Activated CD8-positive, alpha-beta T cell treated with anti-CD3 and anti-CD28 coated beads, Interleukin-2, amount 10 ng/mL, durations not matched to agents 7 days and 5 days (primary cell): ENCODE results near the gene PREB. TPM values are rescaled to one million over a fixed set of nuclear protein-coding genes. Genes with fewer than 3 reads are reported as not detected.

Source experiments
- ATAC-seq: fragments of 150-1000 bp; cut with Tn5 transposase; one replicate; pipeline ENCODE4 v1.10.0; 2021; ENCODE audit warnings: moderate library complexity
- CTCF ChIA-PET: fragments of 350-600 bp; sonication (Branson Sonifier 250); formaldehyde crosslinking; loops from one replicate; lab custom pipeline; 2021; ENCODE audit warnings: antibody characterized with exemption; lab: Charles Lee
- POLR2A ChIA-PET: fragments of 350-600 bp; sonication (Branson Sonifier 250); formaldehyde crosslinking; loops from one replicate; lab custom pipeline; 2021; ENCODE audit warnings: antibody characterized with exemption; lab: Charles Lee
- DNase-seq: peaks from one replicate; pipeline ENCODE4 v3.0.0-alpha.2; 2020
- H3K27ac Mint-ChIP-seq: one replicate; pipeline ENCODE4 v1.8.0; 2021; ENCODE audit warnings: mild to moderate bottlenecking, mixed read lengths
- H3K27me3 Mint-ChIP-seq: one replicate; pipeline ENCODE4 v1.8.0; 2021; ENCODE audit warnings: low read depth, mixed read lengths
- H3K36me3 Mint-ChIP-seq: one replicate; pipeline ENCODE4 v1.8.0; 2021; ENCODE audit warnings: low read depth, mixed read lengths
- H3K4me1 Mint-ChIP-seq: one replicate; pipeline ENCODE4 v1.8.0; 2021; ENCODE audit warnings: low read depth, mixed read lengths
- H3K4me3 Mint-ChIP-seq: one replicate; pipeline ENCODE4 v1.8.0; 2021; ENCODE audit warnings: mild to moderate bottlenecking, mixed read lengths
- H3K9me3 Mint-ChIP-seq: one replicate; pipeline ENCODE4 v1.8.0; 2022; ENCODE audit warnings: mixed read lengths; ENCODE audit not compliant: insufficient read depth
- total RNA-seq, 2 experiments: library from RNA; stranded (reverse); gene quantifications; one replicate each; pipeline ENCODE4 v1.2.3, GENCODE V29; 2021

PREB gene
- total RNA-seq, 2 experiments from 2014 or later: 66.5 to 72.1 TPM

GRCh38 chr2:27092696-27093429, 41.6 kb downstream of the PREB start:
- ATAC-seq: no peak
- ChIA-PET POLR2A (no interaction called here), CTCF (interaction anchor here (1.0 to 1.9 kb wide), 3 partner anchors 9 to 187 kb away, joined by 3 to 4 read pairs (median 4); no protein-coding TSS in a partner anchor)
- H3K36me3 Mint-ChIP-seq: no peaks in the 10 kb centered on the region
- no peaks in the 10 kb centered on the region for H3K9me3 Mint-ChIP-seq
- no peak for DNase-seq
- no peak overlapping the region for H3K4me3 Mint-ChIP-seq
- no peaks in the 10 kb centered on the region for H3K27me3 Mint-ChIP-seq
- H3K27ac Mint-ChIP-seq: no peak overlapping the region
- H3K4me1 Mint-ChIP-seq: peaks cover 30% of the 10 kb centered on the region

DNA sequence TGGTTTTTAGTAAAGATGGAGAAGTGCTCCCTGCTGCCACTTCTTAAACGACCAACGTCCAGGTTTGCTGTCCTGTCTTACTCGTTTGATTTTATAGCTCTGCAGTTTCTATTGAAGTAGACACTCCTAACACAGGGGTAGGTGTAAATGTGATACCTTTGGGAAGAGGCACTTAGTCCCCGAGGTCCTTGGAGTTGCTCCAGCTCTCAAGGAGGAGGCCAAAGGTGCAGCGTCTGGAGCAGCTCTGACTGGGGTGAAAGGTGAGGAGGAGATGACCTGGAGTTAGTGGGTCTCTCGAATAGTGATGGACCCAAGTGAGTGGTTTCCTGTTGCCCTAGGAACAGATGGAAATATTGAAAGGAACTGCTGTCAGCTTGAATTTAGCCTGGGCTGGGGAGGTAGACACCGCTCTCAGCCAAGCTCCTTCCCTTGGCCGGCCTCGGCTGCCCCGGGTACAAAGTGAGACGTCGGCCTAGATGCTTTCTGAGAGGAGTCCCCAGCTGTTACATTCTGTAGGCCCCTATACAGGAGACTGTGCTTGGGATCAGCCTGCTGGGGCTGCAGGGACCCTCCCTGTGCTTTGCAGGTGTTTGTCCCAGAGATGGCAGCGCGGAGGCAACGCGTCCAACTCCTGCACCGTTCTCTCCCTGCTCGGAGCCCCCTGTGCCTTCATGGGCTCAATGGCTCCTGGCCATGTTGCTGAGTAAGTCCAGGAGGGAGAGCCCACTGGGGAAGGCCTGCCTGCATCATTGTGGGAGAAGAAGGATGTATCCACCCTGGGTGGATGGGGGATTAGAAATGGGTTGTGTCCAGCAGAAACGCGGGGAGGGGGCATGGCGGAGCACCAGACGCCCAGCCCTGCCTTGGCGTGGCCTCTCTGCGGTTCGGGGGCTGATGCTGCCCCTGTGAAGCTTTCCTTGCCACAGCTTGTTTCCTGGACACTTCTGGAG, 42.4 kb downstream of the PREB start:
- Mint-ChIP-seq H3K4me1 (peaks cover 37% of the 10 kb centered on the region), H3K4me3 (no peak overlapping the region), H3K9me3 (no peaks in the 10 kb centered on the region), H3K27me3 (no peaks in the 10 kb centered on the region), H3K36me3 (no peaks in the 10 kb centered on the region), H3K27ac (no peak overlapping the region)
- POLR2A ChIA-PET: no interaction called here
- DNase-seq (no peak), ATAC-seq (no peak)
- CTCF ChIA-PET: interaction anchor here (1.0 to 1.9 kb wide), 2 partner anchors 10 to 188 kb away, joined by 4 read pairs; no protein-coding TSS in a partner anchor

DNA sequence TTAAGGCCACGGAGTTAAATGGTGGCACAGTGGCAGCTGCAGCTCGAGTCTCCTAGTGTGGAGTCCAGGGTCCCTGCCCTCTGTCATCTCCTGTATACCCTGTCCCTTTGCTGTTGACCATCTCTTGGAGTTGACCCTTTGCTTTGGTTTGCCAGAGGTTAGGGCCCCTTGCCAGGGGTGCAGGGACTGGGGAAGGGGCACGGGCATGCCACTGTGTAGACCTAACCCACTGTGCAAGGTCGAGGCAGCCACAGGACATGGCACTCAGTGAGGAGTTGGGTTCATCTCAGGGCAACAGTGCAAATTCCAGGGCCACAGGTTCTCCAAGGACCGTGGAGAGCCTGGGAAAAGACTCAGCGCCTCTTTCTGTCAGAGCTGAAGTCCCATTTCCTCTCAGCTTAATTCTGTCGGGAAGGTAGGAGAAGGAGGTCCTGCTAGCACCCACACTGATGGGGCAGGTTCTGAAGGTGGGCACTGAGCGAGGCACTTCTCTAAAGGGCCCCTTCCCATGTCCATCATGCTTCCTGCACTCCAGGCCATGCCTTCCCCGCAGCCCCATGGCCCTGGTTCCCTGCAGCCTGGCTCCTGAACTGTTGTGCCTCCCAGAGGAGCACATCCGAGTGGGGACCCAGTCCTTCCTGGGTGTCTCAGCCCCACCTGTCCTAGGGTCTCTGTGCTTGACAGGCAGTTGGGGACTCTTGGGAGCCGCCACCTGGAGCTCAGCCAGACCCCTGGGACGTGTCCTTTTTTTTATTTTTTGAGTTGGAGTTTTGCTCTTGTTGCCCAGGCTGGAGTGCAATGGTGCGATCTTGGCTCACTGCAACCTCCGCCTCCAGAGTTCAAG, 45.1 kb downstream of the PREB start:
- POLR2A ChIA-PET: interaction anchor here (0.9 to 1.0 kb wide), 2 partner anchors 18 to 123 kb away, joined by 3 to 6 read pairs; partner anchors contain the start of genes ATRAID, OST4 and SLC5A6
- Mint-ChIP-seq H3K4me3 (no peak overlapping the region), H3K27me3 (no peaks in the 10 kb centered on the region), H3K4me1 (peaks cover 40% of the 10 kb centered on the region), H3K27ac (no peak overlapping the region), H3K36me3 (no peaks in the 10 kb centered on the region), H3K9me3 (no peaks in the 10 kb centered on the region)
- DNase-seq (no peak), ATAC-seq (no peak)
- CTCF ChIA-PET: interaction anchor here (0.9 to 2.9 kb wide), 5 partner anchors 15 to 243 kb away, joined by 3 to 11 read pairs (median 3); no protein-coding TSS in a partner anchor

DNA sequence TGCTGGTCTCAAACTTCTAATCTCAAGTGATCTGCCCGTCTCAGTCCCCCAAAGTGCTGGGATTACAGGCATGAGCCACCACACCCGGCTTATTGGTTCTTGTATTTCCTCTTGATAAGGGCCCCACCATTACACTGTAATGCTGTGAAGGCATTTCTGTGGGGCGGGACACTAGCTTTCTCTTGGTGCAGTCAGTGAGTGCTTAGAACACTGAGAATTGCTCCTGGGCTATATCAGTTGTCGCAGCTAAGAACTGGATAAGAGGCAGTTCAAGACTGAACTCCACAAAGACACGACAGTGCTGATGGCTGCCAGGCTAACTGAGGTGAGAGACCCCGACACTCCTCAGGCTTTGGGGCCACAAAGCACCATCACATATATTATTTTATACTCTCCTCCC, 45.8 kb downstream of the PREB start:
- no peaks in the 10 kb centered on the region for H3K36me3 Mint-ChIP-seq
- DNase-seq (no peak), ATAC-seq (no peak)
- POLR2A ChIA-PET: interaction anchor here (0.9 kb wide), 1 partner anchor 17 kb away, joined by 3 read pairs; the partner anchor contains the start of gene OST4
- H3K9me3 Mint-ChIP-seq: no peaks in the 10 kb centered on the region
- H3K27ac Mint-ChIP-seq: no peak overlapping the region
- no peak overlapping the region for H3K4me3 Mint-ChIP-seq
- peaks cover 46% of the 10 kb centered on the region for H3K4me1 Mint-ChIP-seq
- CTCF ChIA-PET: interaction anchor here (1.3 to 2.9 kb wide), 8 partner anchors 9 to 242 kb away, joined by 3 to 11 read pairs (median 4); partner anchors contain the start of gene OST4
- no peaks in the 10 kb centered on the region for H3K27me3 Mint-ChIP-seq

- POLR2A ChIA-PET: interaction anchor here (1.1 kb wide), 1 partner anchor 37 kb away, joined by 4 read pairs; the partner anchor contains the start of gene AGBL5
- Mint-ChIP-seq H3K9me3 (no peaks in the 10 kb centered on the region), H3K4me3 (peak overlapping the region; percentile 80), H3K27me3 (no peaks in the 10 kb centered on the region), H3K4me1 (peaks cover 49% of the 10 kb centered on the region), H3K36me3 (no peaks in the 10 kb centered on the region), H3K27ac (no peak overlapping the region)
- CTCF ChIA-PET: interaction anchor here (1.2 to 2.9 kb wide), 17 partner anchors 8 to 242 kb away, joined by 3 to 11 read pairs (median 5); partner anchors contain the start of genes OST4 and PREB
- DNase-seq (no peak), ATAC-seq (no peak)
These were observed 46.5 kb downstream of the PREB start for GRCh38 chr2:27087823-27088410.

DNA sequence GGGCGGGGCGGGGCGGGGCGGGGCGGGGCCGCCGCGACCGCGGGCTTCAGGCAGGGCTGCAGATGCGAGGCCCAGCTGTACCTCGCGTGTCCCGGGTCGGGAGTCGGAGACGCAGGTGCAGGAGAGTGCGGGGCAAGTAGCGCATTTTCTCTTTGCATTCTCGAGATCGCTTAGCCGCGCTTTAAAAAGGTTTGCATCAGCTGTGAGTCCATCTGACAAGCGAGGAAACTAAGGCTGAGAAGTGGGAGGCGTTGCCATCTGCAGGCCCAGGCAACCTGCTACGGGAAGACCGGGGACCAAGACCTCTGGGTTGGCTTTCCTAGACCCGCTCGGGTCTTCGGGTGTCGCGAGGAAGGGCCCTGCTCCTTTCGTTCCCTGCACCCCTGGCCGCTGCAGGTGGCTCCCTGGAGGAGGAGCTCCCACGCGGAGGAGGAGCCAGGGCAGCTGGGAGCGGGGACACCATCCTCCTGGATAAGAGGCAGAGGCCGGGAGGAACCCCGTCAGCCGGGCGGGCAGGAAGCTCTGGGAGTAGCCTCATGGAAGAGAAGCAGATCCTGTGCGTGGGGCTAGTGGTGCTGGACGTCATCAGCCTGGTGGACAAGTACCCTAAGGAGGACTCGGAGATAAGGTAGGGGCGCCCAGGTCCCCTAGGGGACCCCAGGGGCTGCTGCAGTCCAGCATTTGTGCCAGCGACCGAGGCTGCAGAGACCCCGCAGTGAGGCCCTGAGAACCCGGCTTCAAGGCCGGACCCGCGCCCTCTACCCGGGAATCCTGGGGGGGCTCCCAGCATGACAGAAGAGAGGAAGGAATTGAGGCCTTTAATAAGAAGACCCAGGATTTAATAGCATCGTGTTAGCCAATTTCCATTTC, 47.5 kb downstream of the PREB start, which contains the start of gene KHK:
TSS of gene KHK (plus strand) at position 49 of the 870 bp plus-strand sequence. CDS start at position 537, 488 bp downstream.
- DNase-seq (no peak), ATAC-seq (peak; percentile 15)
- H3K4me1 Mint-ChIP-seq: peaks cover 51% of the 10 kb centered on the region
- H3K36me3 Mint-ChIP-seq: no peaks in the 10 kb centered on the region
- ChIA-PET POLR2A (interaction anchor here (0.9 to 1.9 kb wide), 4 partner anchors 12 to 36 kb away, joined by 3 to 7 read pairs (median 4); partner anchors contain the start of gene AGBL5), CTCF (interaction anchor here (0.8 to 2.9 kb wide), 19 partner anchors 9 to 216 kb away, joined by 3 to 11 read pairs (median 5); partner anchors contain the start of genes ABHD1, OST4 and PREB)
- no peaks in the 10 kb centered on the region for H3K9me3 Mint-ChIP-seq
- H3K27ac Mint-ChIP-seq: peak within 1 kb of the TSS; percentile 88
- peak within 1 kb of the TSS; percentile 80 for H3K4me3 Mint-ChIP-seq
- H3K27me3 Mint-ChIP-seq: no peaks in the 10 kb centered on the region

GRCh38 chr2:27086090-27086723, 48.2 kb downstream of the PREB start:
- H3K4me3 Mint-ChIP-seq: peak overlapping the region; percentile 80
- no peaks in the 10 kb centered on the region for H3K27me3 Mint-ChIP-seq
- peak overlapping the region; percentile 88 for H3K27ac Mint-ChIP-seq
- ChIA-PET POLR2A (interaction anchor here (1.0 to 1.9 kb wide), 5 partner anchors 12 to 285 kb away, joined by 3 to 12 read pairs (median 5); partner anchors contain the start of genes OST4 and SNX17), CTCF (interaction anchor here (0.8 to 1.7 kb wide), 10 partner anchors 14 to 216 kb away, joined by 3 to 9 read pairs (median 6); partner anchors contain the start of genes ABHD1 and PREB)
- H3K36me3 Mint-ChIP-seq: no peaks in the 10 kb centered on the region
- DNase-seq (peak; percentile 97), ATAC-seq (peak; percentile 90)
- no peaks in the 10 kb centered on the region for H3K9me3 Mint-ChIP-seq
- peaks cover 59% of the 10 kb centered on the region for H3K4me1 Mint-ChIP-seq

GRCh38 chr2:27085673-27086089, 48.8 kb downstream of the PREB start:
- Mint-ChIP-seq H3K36me3 (no peaks in the 10 kb centered on the region), H3K27ac (peak overlapping the region; percentile 84), H3K27me3 (no peaks in the 10 kb centered on the region), H3K9me3 (no peaks in the 10 kb centered on the region), H3K4me3 (peak overlapping the region; percentile 80), H3K4me1 (peaks cover 64% of the 10 kb centered on the region)
- POLR2A ChIA-PET: interaction anchor here (0.7 to 1.9 kb wide), 6 partner anchors 12 to 375 kb away, joined by 3 to 12 read pairs (median 5); partner anchors contain the start of genes OST4, PREB and SNX17
- peak; percentile 53 for DNase-seq
- CTCF ChIA-PET: interaction anchor here (0.9 to 1.7 kb wide), 4 partner anchors 14 to 124 kb away, joined by 3 to 7 read pairs (median 6); partner anchors contain the start of gene OST4
- ATAC-seq: peak; percentile 2
